HEK293 (cell line): ENCODE measurements around the gene LRRC27.

Source experiments
- CTCF ChIP-seq: fragments of 450-650 bp; formaldehyde crosslinking; IDR thresholded peaks from 2 replicates; pipeline ENCODE4 v1.5.1; 2016; ENCODE audit warnings: missing biosample characterization, missing genetic modification characterization
- GFI1B ChIP-seq: fragments of 450-650 bp; formaldehyde crosslinking; IDR thresholded peaks from 2 replicates; pipeline ENCODE4 v1.5.1; 2016; ENCODE audit warnings: missing biosample characterization, missing genetic modification characterization
- KLF10 ChIP-seq: fragments of 450-650 bp; IDR thresholded peaks from 2 replicates; pipeline ENCODE4 v1.5.1; 2018; ENCODE audit warnings: missing biosample characterization, mild to moderate bottlenecking, missing genetic modification characterization
- KLF7 ChIP-seq: fragments of 450-650 bp; formaldehyde crosslinking; IDR thresholded peaks from 2 replicates; pipeline ENCODE4 v1.5.1; 2016; ENCODE audit warnings: missing biosample characterization, missing genetic modification characterization, borderline replicate concordance
- PRDM10 ChIP-seq: fragments of 450-650 bp; formaldehyde crosslinking; IDR thresholded peaks from 2 replicates; pipeline ENCODE4 v1.5.1; 2016; ENCODE audit warnings: missing biosample characterization, missing genetic modification characterization
- REPIN1 ChIP-seq: fragments of 450-650 bp; formaldehyde crosslinking; IDR thresholded peaks from 2 replicates; pipeline ENCODE4 v1.5.1; 2017; ENCODE audit warnings: missing biosample characterization, missing genetic modification characterization, low read depth
- YY1 ChIP-seq: fragments of 450-650 bp; formaldehyde crosslinking; IDR thresholded peaks from 2 replicates; pipeline ENCODE4 v1.5.1; 2018; ENCODE audit warnings: missing biosample characterization, missing genetic modification characterization
- ZBTB48 ChIP-seq: fragments of 450-650 bp; formaldehyde crosslinking; IDR thresholded peaks from 2 replicates; pipeline ENCODE4 v1.5.1; 2016; ENCODE audit warnings: missing biosample characterization, missing genetic modification characterization
- ZNF112 ChIP-seq: fragments of 450-650 bp; formaldehyde crosslinking; IDR thresholded peaks from 2 replicates; pipeline ENCODE4 v1.5.0; 2017; ENCODE audit warnings: missing biosample characterization, missing genetic modification characterization
- ZNF132 ChIP-seq: fragments of 450-650 bp; formaldehyde crosslinking; IDR thresholded peaks from 2 replicates; pipeline ENCODE4 v1.5.1; 2017; ENCODE audit warnings: missing biosample characterization, missing genetic modification characterization, borderline replicate concordance
- ZNF138 ChIP-seq: fragments of 450-650 bp; formaldehyde crosslinking; IDR thresholded peaks from 2 replicates; pipeline ENCODE4 v1.5.1; 2016; ENCODE audit warnings: missing biosample characterization, missing genetic modification characterization, borderline replicate concordance
- ZNF175 ChIP-seq: fragments of 450-650 bp; formaldehyde crosslinking; IDR thresholded peaks from 2 replicates; pipeline ENCODE4 v1.5.1; 2016; ENCODE audit warnings: missing biosample characterization, missing genetic modification characterization
- ZNF2 ChIP-seq: fragments of 450-650 bp; formaldehyde crosslinking; IDR thresholded peaks from 2 replicates; pipeline ENCODE4 v1.5.1; 2016; ENCODE audit warnings: missing biosample characterization, missing genetic modification characterization
- ZNF24 ChIP-seq: fragments of 450-650 bp; formaldehyde crosslinking; IDR thresholded peaks from 2 replicates; pipeline ENCODE4 v1.5.1; 2016; ENCODE audit warnings: missing biosample characterization, missing genetic modification characterization
- ZNF324 ChIP-seq: fragments of 450-650 bp; formaldehyde crosslinking; IDR thresholded peaks from 2 replicates; pipeline ENCODE4 v1.5.1; 2016; ENCODE audit warnings: missing biosample characterization, missing genetic modification characterization
- ZNF394 ChIP-seq: fragments of 450-650 bp; formaldehyde crosslinking; IDR thresholded peaks from 2 replicates; pipeline ENCODE4 v1.5.1; 2016; ENCODE audit warnings: missing biosample characterization, missing genetic modification characterization, mild to moderate bottlenecking, moderate library complexity, borderline replicate concordance
- ZNF596 ChIP-seq: fragments of 450-650 bp; IDR thresholded peaks from 2 replicates; pipeline ENCODE4 v1.5.0; 2018; ENCODE audit warnings: missing biosample characterization, mild to moderate bottlenecking, missing genetic modification characterization, moderate library complexity
- ZNF610 ChIP-seq: fragments of 450-650 bp; formaldehyde crosslinking; IDR thresholded peaks from 2 replicates; pipeline ENCODE4 v1.5.1; 2016; ENCODE audit warnings: missing biosample characterization, missing genetic modification characterization, borderline replicate concordance
- ZNF76 ChIP-seq: fragments of 450-650 bp; formaldehyde crosslinking; IDR thresholded peaks from 2 replicates; pipeline ENCODE4; 2016; ENCODE audit warnings: low read depth, missing biosample characterization, missing genetic modification characterization, borderline replicate concordance
- TF ChIP-seq, protein P1 (sequence below): fragments of 450-650 bp; IDR thresholded peaks from 2 replicates; pipeline ENCODE4 v1.5.1; 2018; ENCODE audit warnings: missing biosample characterization, missing genetic modification characterization
- TF ChIP-seq, protein P2 (sequence below): fragments of 450-650 bp; formaldehyde crosslinking; IDR thresholded peaks from 2 replicates; pipeline ENCODE4 v1.5.1; 2017; ENCODE audit warnings: missing biosample characterization, mild to moderate bottlenecking, missing genetic modification characterization, moderate library complexity
- TF ChIP-seq, protein P3 (sequence below): fragments of 450-650 bp; formaldehyde crosslinking; IDR thresholded peaks from 2 replicates; pipeline ENCODE4 v1.5.1; 2016; ENCODE audit warnings: missing biosample characterization, missing genetic modification characterization
- TF ChIP-seq, protein P4 (sequence below): fragments of 450-650 bp; IDR thresholded peaks from 2 replicates; pipeline ENCODE4 v1.5.1; 2018; ENCODE audit warnings: missing biosample characterization, mild to moderate bottlenecking, missing genetic modification characterization
- TF ChIP-seq, protein P5 (sequence below): IDR thresholded peaks from 2 replicates; pipeline ENCODE4 v1.6.1; 2011; ENCODE audit warnings: mild to moderate bottlenecking, low read depth, low read length, borderline replicate concordance

LRRC27 gene

GRCh38 chr10:132335189-132336063 is 3.4 kb downstream of the LRRC27 start (continued):
- TF ChIP-seq, protein P1, sequence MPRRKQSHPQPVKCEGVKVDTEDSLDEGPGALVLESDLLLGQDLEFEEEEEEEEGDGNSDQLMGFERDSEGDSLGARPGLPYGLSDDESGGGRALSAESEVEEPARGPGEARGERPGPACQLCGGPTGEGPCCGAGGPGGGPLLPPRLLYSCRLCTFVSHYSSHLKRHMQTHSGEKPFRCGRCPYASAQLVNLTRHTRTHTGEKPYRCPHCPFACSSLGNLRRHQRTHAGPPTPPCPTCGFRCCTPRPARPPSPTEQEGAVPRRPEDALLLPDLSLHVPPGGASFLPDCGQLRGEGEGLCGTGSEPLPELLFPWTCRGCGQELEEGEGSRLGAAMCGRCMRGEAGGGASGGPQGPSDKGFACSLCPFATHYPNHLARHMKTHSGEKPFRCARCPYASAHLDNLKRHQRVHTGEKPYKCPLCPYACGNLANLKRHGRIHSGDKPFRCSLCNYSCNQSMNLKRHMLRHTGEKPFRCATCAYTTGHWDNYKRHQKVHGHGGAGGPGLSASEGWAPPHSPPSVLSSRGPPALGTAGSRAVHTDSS (tag by site-specific recombination), result no peak
- peak; percentile 42; the same call in 1 of the 2 replicates for TF ChIP-seq ZNF2 (tag by site-specific recombination)
- peak; percentile 76 for TF ChIP-seq KLF10 (tag by site-specific recombination)
- TF ChIP-seq ZNF610 (tag by site-specific recombination), result 0 out of 2 replicates have a peak, but pooled peaks have one; percentile 29
- no peak for TF ChIP-seq KLF7
- no peak for TF ChIP-seq YY1 (tag by site-specific recombination)
- TF ChIP-seq, protein P2, sequence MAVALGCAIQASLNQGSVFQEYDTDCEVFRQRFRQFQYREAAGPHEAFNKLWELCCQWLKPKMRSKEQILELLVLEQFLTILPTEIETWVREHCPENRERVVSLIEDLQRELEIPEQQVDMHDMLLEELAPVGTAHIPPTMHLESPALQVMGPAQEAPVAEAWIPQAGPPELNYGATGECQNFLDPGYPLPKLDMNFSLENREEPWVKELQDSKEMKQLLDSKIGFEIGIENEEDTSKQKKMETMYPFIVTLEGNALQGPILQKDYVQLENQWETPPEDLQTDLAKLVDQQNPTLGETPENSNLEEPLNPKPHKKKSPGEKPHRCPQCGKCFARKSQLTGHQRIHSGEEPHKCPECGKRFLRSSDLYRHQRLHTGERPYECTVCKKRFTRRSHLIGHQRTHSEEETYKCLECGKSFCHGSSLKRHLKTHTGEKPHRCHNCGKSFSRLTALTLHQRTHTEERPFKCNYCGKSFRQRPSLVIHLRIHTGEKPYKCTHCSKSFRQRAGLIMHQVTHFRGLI, result peak; percentile 64; the same call in 1 of the 2 replicates
- peak; percentile 95 for TF ChIP-seq ZNF76 (tag by site-specific recombination)
- no peak for TF ChIP-seq CTCF (tag by site-specific recombination)
- TF ChIP-seq ZNF24 (tag by site-specific recombination), result peak; percentile 16; the same call in 1 of the 2 replicates
- TF ChIP-seq, protein P3, sequence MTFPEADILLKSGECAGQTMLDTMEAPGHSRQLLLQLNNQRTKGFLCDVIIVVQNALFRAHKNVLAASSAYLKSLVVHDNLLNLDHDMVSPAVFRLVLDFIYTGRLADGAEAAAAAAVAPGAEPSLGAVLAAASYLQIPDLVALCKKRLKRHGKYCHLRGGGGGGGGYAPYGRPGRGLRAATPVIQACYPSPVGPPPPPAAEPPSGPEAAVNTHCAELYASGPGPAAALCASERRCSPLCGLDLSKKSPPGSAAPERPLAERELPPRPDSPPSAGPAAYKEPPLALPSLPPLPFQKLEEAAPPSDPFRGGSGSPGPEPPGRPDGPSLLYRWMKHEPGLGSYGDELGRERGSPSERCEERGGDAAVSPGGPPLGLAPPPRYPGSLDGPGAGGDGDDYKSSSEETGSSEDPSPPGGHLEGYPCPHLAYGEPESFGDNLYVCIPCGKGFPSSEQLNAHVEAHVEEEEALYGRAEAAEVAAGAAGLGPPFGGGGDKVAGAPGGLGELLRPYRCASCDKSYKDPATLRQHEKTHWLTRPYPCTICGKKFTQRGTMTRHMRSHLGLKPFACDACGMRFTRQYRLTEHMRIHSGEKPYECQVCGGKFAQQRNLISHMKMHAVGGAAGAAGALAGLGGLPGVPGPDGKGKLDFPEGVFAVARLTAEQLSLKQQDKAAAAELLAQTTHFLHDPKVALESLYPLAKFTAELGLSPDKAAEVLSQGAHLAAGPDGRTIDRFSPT (tag by site-specific recombination), result peak; percentile 86
- TF ChIP-seq ZNF138 (tag by site-specific recombination), result no peak
- TF ChIP-seq ZNF112 (tag by site-specific recombination), result no peak
- 0 out of 2 replicates have a peak, but pooled peaks have one; percentile 3 for TF ChIP-seq ZNF596
- TF ChIP-seq ZBTB48 (tag by site-specific recombination), result peak; percentile 99
- no peak for TF ChIP-seq ZNF324 (tag by site-specific recombination)
- TF ChIP-seq PRDM10 (tag by site-specific recombination), result peak; percentile 81
- TF ChIP-seq ZNF132 (tag by site-specific recombination), result no peak
- TF ChIP-seq, protein P4, sequence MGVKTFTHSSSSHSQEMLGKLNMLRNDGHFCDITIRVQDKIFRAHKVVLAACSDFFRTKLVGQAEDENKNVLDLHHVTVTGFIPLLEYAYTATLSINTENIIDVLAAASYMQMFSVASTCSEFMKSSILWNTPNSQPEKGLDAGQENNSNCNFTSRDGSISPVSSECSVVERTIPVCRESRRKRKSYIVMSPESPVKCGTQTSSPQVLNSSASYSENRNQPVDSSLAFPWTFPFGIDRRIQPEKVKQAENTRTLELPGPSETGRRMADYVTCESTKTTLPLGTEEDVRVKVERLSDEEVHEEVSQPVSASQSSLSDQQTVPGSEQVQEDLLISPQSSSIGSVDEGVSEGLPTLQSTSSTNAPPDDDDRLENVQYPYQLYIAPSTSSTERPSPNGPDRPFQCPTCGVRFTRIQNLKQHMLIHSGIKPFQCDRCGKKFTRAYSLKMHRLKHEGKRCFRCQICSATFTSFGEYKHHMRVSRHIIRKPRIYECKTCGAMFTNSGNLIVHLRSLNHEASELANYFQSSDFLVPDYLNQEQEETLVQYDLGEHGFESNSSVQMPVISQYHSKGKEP (tag by site-specific recombination), result no peak
- TF ChIP-seq, protein P5, sequence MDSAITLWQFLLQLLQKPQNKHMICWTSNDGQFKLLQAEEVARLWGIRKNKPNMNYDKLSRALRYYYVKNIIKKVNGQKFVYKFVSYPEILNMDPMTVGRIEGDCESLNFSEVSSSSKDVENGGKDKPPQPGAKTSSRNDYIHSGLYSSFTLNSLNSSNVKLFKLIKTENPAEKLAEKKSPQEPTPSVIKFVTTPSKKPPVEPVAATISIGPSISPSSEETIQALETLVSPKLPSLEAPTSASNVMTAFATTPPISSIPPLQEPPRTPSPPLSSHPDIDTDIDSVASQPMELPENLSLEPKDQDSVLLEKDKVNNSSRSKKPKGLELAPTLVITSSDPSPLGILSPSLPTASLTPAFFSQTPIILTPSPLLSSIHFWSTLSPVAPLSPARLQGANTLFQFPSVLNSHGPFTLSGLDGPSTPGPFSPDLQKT, result no peak
- TF ChIP-seq ZNF394 (tag by site-specific recombination), result no peak; the same call in 1 of the 2 replicates
- no peak for TF ChIP-seq ZNF175
- 0 out of 2 replicates have a peak, but pooled peaks have one; percentile 34 for TF ChIP-seq REPIN1
- peak; percentile 8; the same call in 1 of the 2 replicates for TF ChIP-seq GFI1B
